ENCODE measurements around the gene CARS1.

DNA sequence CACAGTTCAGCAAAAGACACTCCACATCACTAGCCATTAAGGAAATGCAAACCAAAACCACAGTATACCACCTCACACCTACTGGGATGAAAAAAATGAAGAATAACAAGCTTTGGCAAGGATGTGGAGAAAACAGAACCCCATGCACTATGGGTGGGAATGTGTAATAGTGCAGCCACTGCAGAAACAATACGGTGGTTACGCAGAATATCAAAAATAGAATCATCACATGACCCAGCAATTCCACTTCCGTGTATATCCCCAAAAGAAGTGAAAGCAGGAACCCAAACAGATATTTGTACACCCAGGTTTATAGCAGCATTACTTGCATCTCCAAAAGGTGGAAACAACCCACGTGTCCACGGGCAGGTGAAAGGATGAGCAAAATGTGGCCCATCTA, 20.8 kb downstream of the CARS1 start:
- TF ChIP-seq YY1 (IDR thresholded peaks at IDR 0.05; ENCODE audit: insufficient read depth, insufficient read length) (no peak), ZNF274 (IDR thresholded peaks at IDR 0.05; ENCODE audit: low read depth, low read length) (no peak), SUZ12 (IDR thresholded peaks at IDR 0.05; ENCODE audit: extremely low read depth, insufficient read depth, insufficient read length) (no peak)

Data from NT2/D1 (cell line).